T47D (cell line): ENCODE measurements around the gene CALML5.

Experiments used
- DNase-seq, 2 experiments: peaks; one replicate each; pipeline versions ENCODE4 v3.0.0 to v3.0.0-alpha.2; 2011 to 2012; ENCODE audit warnings: low read depth in 1 of 2, low spot score in 1 of 2
- JUND ChIP-seq: IDR thresholded peaks from 2 replicates; pipeline ENCODE4 v1.6.1; 2012; ENCODE audit warnings: low read depth
- in situ Hi-C: cut with HindIII; loops from 2 replicates; pipeline ENCODE4 v1.10.0; 2016; ENCODE audit warnings: low sequenced_read_pairs, low pct_unique_long_range_greater_than_20kb

CALML5 gene

GRCh38 chr10:5530412-5530806 lies 31.0 kb upstream of the CALML5 start:
- TF ChIP-seq JUND, result no peak
- DNase-seq, result no peak
- in situ Hi-C loops, result no loop called here

DNA sequence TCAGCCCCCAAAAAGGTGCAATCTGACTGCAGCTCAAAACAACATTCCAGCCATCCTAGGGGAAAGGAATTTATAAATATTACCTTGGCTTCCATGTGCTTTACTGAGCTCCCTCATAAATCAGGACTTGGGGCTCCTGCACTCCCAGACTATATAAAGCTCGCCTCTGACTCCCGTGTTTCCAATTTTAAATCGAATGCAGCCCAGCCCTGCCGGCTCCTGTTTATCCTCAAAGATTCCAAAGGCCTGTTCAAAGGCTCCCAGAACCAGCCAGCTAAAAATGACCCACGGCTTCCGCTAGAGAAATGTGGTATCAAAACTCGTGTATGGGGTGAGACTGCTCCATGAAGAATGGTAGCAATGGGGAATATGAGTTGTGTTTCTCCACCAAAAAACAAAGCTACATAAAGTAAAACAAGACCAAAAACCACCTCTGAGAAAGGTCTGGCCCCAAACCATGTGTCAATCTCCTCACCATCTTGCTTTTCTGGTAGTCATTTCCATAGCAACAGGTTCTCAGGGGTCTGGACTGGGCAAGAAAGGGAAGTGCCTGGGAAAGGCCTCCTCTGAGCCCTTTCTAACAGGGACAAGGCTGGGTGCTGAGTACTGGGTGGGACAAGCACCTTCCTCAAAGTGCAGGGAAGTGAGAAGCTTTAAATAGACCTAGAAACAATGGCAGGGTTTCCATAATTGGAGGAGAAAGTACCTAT lies 30.5 kb upstream of the CALML5 start:
- no peak for TF ChIP-seq JUND
- in situ Hi-C loops, result no loop called here
- no peak for DNase-seq

GRCh38 chr10:5528989-5529701 lies 29.8 kb upstream of the CALML5 start:
- no peak for TF ChIP-seq JUND
- in situ Hi-C loops, result no loop called here
- DNase-seq, result no peak

GRCh38 chr10:5527332-5528200 lies 28.2 kb upstream of the CALML5 start:
- in situ Hi-C loops, result no loop called here
- DNase-seq, result no peak
- no peak for TF ChIP-seq JUND

DNA sequence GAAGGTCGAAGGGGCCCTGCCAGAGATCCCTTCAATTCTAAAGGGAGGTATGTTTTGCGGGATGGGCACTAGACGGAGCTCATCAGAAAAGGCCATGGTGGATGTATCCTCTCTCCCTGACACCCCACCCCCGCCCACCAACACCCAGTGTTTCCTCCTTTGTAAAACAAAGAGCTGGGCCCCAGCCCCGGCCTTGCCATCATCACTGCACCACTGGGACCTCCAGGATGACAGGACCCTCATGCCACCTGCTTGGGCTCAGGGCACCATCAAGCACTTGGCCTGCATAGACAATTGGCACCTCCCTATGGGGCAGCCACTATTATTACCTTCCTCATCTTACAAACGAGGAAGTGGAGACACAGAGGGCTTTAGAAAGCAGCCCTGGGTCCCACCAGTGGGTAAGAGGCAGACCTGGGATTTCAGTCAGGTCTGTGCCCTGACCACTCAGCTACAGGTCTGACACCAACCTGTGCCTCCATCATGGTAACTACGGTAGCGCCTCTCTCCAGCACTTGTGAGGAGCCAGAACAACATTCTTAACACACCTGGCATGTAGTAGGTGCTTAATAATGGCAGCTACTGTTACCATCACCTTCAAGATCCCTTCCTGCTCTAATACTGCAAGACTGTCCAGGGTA lies 27.4 kb upstream of the CALML5 start:
- in situ Hi-C loops, result no loop called here
- no peak for TF ChIP-seq JUND
- DNase-seq, result no peak

GRCh38 chr10:5525561-5526341 lies 26.4 kb upstream of the CALML5 start:
- no peak for TF ChIP-seq JUND
- in situ Hi-C loops, result no loop called here
- DNase-seq, result no peak

DNA sequence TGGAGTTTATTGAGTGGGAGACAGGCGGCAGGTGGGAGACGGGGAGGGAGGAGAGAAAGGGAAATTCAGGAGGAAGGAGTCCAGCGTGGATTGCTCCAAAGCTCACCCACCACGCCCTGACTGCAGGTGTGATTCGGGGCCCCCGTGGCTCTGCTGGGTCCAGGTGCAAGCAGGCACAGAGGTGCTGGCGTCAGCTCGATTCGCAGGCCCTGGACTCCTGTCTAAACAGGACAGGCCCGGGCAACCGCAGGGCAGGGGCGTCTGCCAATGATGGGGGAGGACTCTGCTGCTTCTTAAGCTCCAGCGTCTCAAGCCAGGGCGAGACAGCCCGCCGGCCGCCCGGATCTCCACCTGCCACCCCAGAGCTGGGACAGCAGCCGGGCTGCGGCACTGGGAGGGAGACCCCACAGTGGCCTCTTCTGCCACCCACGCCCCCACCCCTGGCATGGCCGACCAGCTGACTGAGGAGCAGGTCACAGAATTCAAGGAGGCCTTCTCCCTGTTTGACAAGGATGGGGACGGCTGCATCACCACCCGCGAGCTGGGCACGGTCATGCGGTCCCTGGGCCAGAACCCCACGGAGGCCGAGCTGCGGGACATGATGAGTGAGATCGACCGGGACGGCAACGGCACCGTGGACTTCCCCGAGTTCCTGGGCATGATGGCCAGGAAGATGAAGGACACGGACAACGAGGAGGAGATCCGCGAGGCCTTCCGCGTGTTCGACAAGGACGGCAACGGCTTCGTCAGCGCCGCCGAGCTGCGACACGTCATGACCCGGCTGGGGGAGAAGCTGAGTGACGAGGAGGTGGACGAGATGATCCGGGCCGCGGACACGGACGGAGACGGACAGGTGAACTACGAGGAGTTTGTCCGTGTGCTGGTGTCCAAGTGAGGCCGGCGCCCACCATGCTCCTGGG lies 25.5 kb upstream of the CALML5 start, which contains the start of gene CALML3:
Gene CALML3, plus strand, starts transcription at position 321 of the 920 bp plus-strand sequence. Its CDS starts 125 bp downstream, at position 446.
- in situ Hi-C loops, result no loop called here
- no peak for TF ChIP-seq JUND
- DNase-seq, result no peak

GRCh38 chr10:5523796-5524574 lies 24.6 kb upstream of the CALML5 start:
- in situ Hi-C loops, result no loop called here
- no peak for TF ChIP-seq JUND

DNA sequence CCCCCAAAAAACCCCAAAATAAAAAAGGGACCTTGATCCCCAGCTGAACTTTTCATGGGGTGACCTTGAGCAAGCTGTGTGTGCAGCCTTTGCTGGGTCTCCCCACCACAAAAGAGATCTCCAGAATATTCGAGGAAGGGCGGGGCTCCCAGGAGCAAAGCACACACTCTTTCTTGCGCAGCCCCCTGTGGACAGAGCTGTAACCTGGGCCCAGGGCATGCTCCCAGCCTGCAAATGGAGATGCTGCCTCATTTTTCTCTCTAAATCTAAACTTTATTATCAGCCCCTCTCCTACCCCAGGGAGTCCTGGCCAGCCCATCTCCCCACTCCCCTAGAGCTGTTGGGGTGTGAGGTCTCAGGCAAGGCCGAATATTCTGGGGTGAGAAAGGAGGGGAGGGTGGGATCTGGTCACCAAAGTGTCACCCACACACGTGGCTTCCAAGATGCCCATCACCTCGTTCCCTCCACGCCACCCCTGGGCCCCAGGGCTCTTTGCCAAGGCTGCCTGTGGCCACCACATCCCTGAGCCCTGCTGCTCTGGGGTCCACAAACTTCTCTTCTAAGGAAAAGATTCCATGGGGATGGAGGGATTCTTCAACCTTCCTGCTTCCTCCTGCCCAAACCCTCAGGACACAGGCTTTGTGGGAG lies 23.7 kb upstream of the CALML5 start:
- no peak for DNase-seq
- in situ Hi-C loops, result no loop called here
- TF ChIP-seq JUND, result no peak

More at GRCh38 chr10:5523796-5524574, 24.6 kb upstream of the CALML5 start:
- no peak for DNase-seq

GRCh38 chr10:5519054-5519453 lies 19.7 kb upstream of the CALML5 start:
- no peak for TF ChIP-seq JUND
- in situ Hi-C loops, result no loop called here
- no peak for DNase-seq
